Measurements from ENCODE around the gene FAM124B.

Gene FAM124B

DNA sequence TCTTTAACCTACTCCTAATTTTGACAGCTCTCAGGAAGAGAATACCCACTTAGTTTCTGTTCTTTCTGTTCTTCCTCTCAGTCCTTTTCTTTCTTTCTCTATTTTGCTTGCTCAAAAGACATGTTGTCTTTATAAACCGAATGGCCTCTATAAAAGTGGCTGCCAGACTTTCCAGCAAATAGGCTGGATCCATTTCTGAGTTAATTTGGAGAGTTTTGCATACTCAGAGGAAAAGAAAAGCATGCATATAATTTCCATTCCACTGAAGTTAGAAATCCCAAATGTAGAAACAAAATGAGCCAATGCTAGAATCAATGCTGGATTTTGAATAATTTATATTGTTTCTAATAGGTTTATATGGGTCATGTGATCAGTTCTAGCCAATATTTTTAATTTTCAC, 65.9 kb downstream of the FAM124B start:
- H3K27ac ChIP-seq (ENCODE audit: low read depth, low read length, severe bottlenecking): no peak overlapping the region
- no peaks in the 10 kb centered on the region for H3K36me3 ChIP-seq (ENCODE audit: control insufficient read depth, insufficient read depth, low read length)
- no peaks in the 10 kb centered on the region for H3K4me1 ChIP-seq (ENCODE audit: control insufficient read depth, insufficient read depth, low read length, poor library complexity, severe bottlenecking)
- no peak overlapping the region for H3K4me3 ChIP-seq (ENCODE audit: extremely low read depth, insufficient read depth, low read length, poor library complexity, severe bottlenecking)
- H3K9me3 ChIP-seq (ENCODE audit: control insufficient read depth, low read length): no peaks in the 10 kb centered on the region
- WGBS, 2 experiments (ENCODE audit: insufficient coverage in 2 of 2): 80% methylated on average over 1 of the region's 1 CpG; no CpG with 5 or more reads in 1 of the 2 experiments

DNA sequence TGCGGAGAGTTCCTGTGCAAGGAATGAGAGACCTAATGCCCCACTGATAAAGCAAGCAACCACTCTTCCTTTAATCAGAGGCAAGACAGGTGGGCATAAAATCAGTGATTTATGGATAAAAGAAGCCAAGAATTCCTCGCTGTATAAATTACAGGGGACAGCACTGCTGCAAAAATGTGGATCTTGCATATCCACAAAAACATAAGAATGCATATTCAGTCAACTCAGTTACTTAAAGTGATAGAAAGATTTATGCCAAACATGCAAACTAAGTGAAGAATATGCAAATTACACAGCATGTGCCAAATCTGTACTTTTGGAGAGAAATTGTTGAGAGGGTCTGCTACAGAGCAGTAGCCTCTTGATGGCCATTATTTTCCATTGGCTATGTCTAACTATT, 67.2 kb downstream of the FAM124B start:
- 100% methylated on average over 1 of the region's 2 CpGs; no CpG with 5 or more reads in 1 of the 2 experiments for WGBS, 2 experiments (ENCODE audit: insufficient coverage in 2 of 2)
- Histone ChIP-seq H3K4me1 (ENCODE audit: control insufficient read depth, insufficient read depth, low read length, poor library complexity, severe bottlenecking) (no peaks in the 10 kb centered on the region), H3K9me3 (ENCODE audit: control insufficient read depth, low read length) (no peaks in the 10 kb centered on the region), H3K4me3 (ENCODE audit: extremely low read depth, insufficient read depth, low read length, poor library complexity, severe bottlenecking) (no peak overlapping the region), H3K36me3 (ENCODE audit: control insufficient read depth, insufficient read depth, low read length) (no peaks in the 10 kb centered on the region), H3K27ac (ENCODE audit: low read depth, low read length, severe bottlenecking) (no peak overlapping the region)

DNA sequence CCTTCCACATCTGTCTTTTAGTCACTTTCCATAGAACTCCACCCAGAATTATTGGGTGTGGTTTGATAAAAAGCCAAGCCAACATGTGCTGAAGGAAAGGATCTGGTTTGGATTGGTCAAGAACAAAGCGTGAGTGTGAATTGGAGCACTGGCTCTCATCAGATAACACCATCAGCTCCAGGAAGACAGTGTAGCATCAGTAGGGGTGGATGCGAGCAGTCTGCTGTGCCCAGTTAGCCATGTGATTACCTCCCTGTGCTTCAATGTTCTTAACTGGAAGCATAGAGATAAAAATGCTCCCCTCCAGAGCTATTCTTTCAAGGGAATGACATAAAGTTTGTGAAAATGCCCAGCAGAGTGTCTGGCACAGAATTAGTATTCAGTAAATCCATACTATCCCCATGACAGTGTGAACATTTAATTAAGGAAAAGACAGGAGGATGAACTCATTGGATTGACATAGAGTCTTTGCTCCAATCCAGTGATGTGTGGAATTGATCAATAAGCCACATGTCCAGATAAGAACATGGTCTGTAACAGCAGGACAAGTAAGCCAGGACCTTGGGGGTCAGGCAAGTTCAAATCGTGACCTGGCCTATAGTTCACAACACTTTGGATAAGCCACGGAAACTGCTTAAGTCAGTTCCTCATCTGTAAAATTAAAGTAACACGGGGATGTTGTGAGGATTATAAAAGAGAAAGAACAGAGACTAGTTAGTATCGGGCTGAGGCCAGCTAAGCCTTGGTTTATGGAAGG, 68.0 kb downstream of the FAM124B start:
- H3K27ac ChIP-seq (ENCODE audit: low read depth, low read length, severe bottlenecking): no peak overlapping the region
- H3K36me3 ChIP-seq (ENCODE audit: control insufficient read depth, insufficient read depth, low read length): no peaks in the 10 kb centered on the region
- no peak overlapping the region for H3K4me3 ChIP-seq (ENCODE audit: extremely low read depth, insufficient read depth, low read length, poor library complexity, severe bottlenecking)
- 81 to 82% methylated on average over 4 to 5 of the region's 6 CpGs for WGBS, 2 experiments (ENCODE audit: insufficient coverage in 2 of 2)
- no peaks in the 10 kb centered on the region for H3K9me3 ChIP-seq (ENCODE audit: control insufficient read depth, low read length)
- H3K4me1 ChIP-seq (ENCODE audit: control insufficient read depth, insufficient read depth, low read length, poor library complexity, severe bottlenecking): no peaks in the 10 kb centered on the region

DNA sequence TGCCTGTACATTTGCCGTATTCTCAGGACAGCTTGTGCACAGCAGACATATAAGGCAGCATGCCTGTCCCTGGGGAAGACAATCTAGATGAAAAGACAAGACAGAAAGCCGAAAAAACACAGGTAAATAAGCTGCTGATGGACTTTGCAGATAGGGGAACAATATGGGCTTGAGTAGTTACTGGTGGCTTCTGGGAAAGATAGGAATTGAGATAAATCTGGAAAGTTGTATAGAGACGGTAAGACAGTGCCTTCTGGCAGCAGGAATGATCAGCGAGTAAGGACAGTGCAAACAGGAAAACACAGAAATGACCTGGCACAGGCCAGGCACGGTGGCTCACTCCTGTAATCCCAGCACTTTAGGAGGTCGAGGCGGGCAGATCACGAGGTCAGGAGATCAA, 70.2 kb downstream of the FAM124B start:
- H3K4me3 ChIP-seq (ENCODE audit: extremely low read depth, insufficient read depth, low read length, poor library complexity, severe bottlenecking): no peak overlapping the region
- WGBS, 2 experiments (ENCODE audit: insufficient coverage in 2 of 2): 83 to 93% methylated on average over 7 to 8 of the region's 8 CpGs
- no peaks in the 10 kb centered on the region for H3K36me3 ChIP-seq (ENCODE audit: control insufficient read depth, insufficient read depth, low read length)
- H3K9me3 ChIP-seq (ENCODE audit: control insufficient read depth, low read length): no peaks in the 10 kb centered on the region
- H3K27ac ChIP-seq (ENCODE audit: low read depth, low read length, severe bottlenecking): no peak overlapping the region
- no peaks in the 10 kb centered on the region for H3K4me1 ChIP-seq (ENCODE audit: control insufficient read depth, insufficient read depth, low read length, poor library complexity, severe bottlenecking)

DNA sequence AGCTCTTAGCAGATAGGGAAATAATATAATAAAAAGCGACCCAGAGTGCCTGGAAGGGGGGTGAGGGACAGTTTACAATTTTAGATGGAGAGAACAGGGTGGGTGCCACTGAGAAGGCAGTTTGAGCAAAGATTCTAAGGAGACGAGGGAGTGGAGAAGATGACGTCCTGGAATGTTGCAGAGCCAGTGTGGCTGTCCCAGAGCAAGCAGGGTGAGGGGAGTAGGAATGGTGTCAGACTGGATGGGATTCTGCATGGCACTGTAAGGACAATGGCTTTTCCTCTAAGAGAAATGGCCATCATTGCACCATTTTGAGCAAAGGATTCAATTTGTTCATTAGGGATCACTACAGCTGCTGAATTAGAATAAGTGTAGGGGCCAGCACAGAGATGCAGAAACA, 73.1 kb downstream of the FAM124B start:
- H3K4me3 ChIP-seq (ENCODE audit: extremely low read depth, insufficient read depth, low read length, poor library complexity, severe bottlenecking): no peak overlapping the region
- H3K27ac ChIP-seq (ENCODE audit: low read depth, low read length, severe bottlenecking): no peak overlapping the region
- H3K4me1 ChIP-seq (ENCODE audit: control insufficient read depth, insufficient read depth, low read length, poor library complexity, severe bottlenecking): no peaks in the 10 kb centered on the region
- no peaks in the 10 kb centered on the region for H3K36me3 ChIP-seq (ENCODE audit: control insufficient read depth, insufficient read depth, low read length)
- WGBS, 2 experiments (ENCODE audit: insufficient coverage in 2 of 2): 83 to 86% methylated on average over 3 of the region's 3 CpGs
- no peaks in the 10 kb centered on the region for H3K9me3 ChIP-seq (ENCODE audit: control insufficient read depth, low read length)
